H9 (cell line): ENCODE results near the gene MOXD1. TPM values are rescaled to one million over a fixed set of nuclear protein-coding genes. Genes with fewer than 3 reads are reported as not detected.
A peak's percentile ranks its signal among the peaks of the same experiment; 100 is the strongest.

Experiments used
- DNase-seq: peaks from one replicate; pipeline ENCODE4 v3.0.0-alpha.2; 2017
- H2AFZ ChIP-seq: one replicate; pipeline ENCODE4 v1.6.1; 2013; ENCODE audit warnings: mild to moderate bottlenecking, low read length, control low read depth, moderate library complexity
- H2AK5ac ChIP-seq: 2 replicates; pipeline ENCODE4 v1.6.1; 2013; ENCODE audit warnings: low read length, control low read depth, mixed read lengths; ENCODE audit not compliant: insufficient read length
- H2BK120ac ChIP-seq: one replicate; pipeline ENCODE4 v1.6.1; 2013; ENCODE audit warnings: low read depth, mild to moderate bottlenecking, low read length, control low read depth, inconsistent platforms; ENCODE audit not compliant: poor library complexity, severe bottlenecking
- H2BK12ac ChIP-seq: 2 replicates; pipeline ENCODE4 v1.6.1; 2013; ENCODE audit warnings: low read length, control low read depth, mixed read lengths, low read depth; ENCODE audit not compliant: insufficient read length
- H2BK15ac ChIP-seq: 2 replicates; pipeline ENCODE4 v1.6.1; 2013; ENCODE audit warnings: low read depth, low read length, control low read depth
- H2BK20ac ChIP-seq: one replicate; pipeline ENCODE4 v1.6.1; 2013; ENCODE audit warnings: low read depth, mild to moderate bottlenecking, low read length, control low read depth, inconsistent platforms; ENCODE audit not compliant: poor library complexity, severe bottlenecking
- H2BK5ac ChIP-seq: 2 replicates; pipeline ENCODE4 v1.6.1; 2013; ENCODE audit warnings: low read length, control low read depth, mixed read lengths; ENCODE audit not compliant: insufficient read length
- H3K14ac ChIP-seq: 2 replicates; pipeline ENCODE4 v1.6.1; 2013; ENCODE audit warnings: low read length, control low read depth; ENCODE audit not compliant: insufficient read depth
- H3K18ac ChIP-seq: 2 replicates; pipeline ENCODE4 v1.6.1; 2013; ENCODE audit warnings: low read depth, mild to moderate bottlenecking, mixed read lengths, low read length, control low read depth; ENCODE audit not compliant: insufficient read length
- H3K23ac ChIP-seq: 2 replicates; pipeline ENCODE4 v1.6.1; 2013; ENCODE audit warnings: low read length, control low read depth, mixed read lengths, low read depth; ENCODE audit not compliant: insufficient read length
- H3K23me2 ChIP-seq: 2 replicates; pipeline ENCODE4 v1.6.1; 2013; ENCODE audit warnings: low read depth, mild to moderate bottlenecking, mixed read lengths, low read length, control low read depth; ENCODE audit not compliant: insufficient read length, poor library complexity, severe bottlenecking
- H3K27ac ChIP-seq: 2 replicates; pipeline ENCODE4 v1.5.1; 2013; ENCODE audit warnings: low read length, control low read depth, mixed read lengths, low read depth; ENCODE audit not compliant: insufficient read length
- H3K27me3 ChIP-seq: 2 replicates; pipeline ENCODE4 v1.6.1; 2013; ENCODE audit warnings: low read length, control low read depth, inconsistent platforms; ENCODE audit not compliant: insufficient read depth
- H3K4ac ChIP-seq: 2 replicates; pipeline ENCODE4 v1.6.1; 2013; ENCODE audit warnings: low read depth, mild to moderate bottlenecking, control low read depth, inconsistent platforms, low read length, moderate library complexity
- H3K4me1 ChIP-seq: 2 replicates; pipeline ENCODE4 v1.6.1; 2013; ENCODE audit warnings: low read length, control low read depth, inconsistent platforms; ENCODE audit not compliant: insufficient read depth
- H3K4me2 ChIP-seq: 2 replicates; pipeline ENCODE4 v1.6.1; 2013; ENCODE audit warnings: low read length, control low read depth, mixed read lengths; ENCODE audit not compliant: insufficient read length, insufficient read depth
- H3K56ac ChIP-seq: 2 replicates; pipeline ENCODE4 v1.6.1; 2013; ENCODE audit warnings: low read depth, mild to moderate bottlenecking, mixed read lengths, low read length, control low read depth; ENCODE audit not compliant: insufficient read length
- H3K79me1 ChIP-seq: 2 replicates; pipeline ENCODE4 v1.6.1; 2013; ENCODE audit warnings: low read depth, mild to moderate bottlenecking, moderate library complexity, low read length, control low read depth, inconsistent platforms; ENCODE audit not compliant: insufficient read depth, poor library complexity, severe bottlenecking
- H3K79me2 ChIP-seq: 2 replicates; pipeline ENCODE4 v1.6.1; 2013; ENCODE audit warnings: low read length, control low read depth, inconsistent platforms; ENCODE audit not compliant: insufficient read depth
- H3K9ac ChIP-seq: 2 replicates; pipeline ENCODE4 v1.6.1; 2013; ENCODE audit warnings: low read length, control low read depth, mixed read lengths; ENCODE audit not compliant: insufficient read length; ENCODE audit errors: extremely low read depth
- H3K9me3 ChIP-seq: one replicate; pipeline ENCODE4 v1.6.1; 2013; ENCODE audit warnings: low read depth, low read length, inconsistent platforms; ENCODE audit not compliant: control insufficient read depth
- H3T11ph ChIP-seq: one replicate; pipeline ENCODE4 v1.6.1; 2013; ENCODE audit warnings: mild to moderate bottlenecking, low read length, control low read depth, inconsistent platforms
- H4K20me1 ChIP-seq: one replicate; pipeline ENCODE4 v1.6.1; 2013; ENCODE audit not compliant: control insufficient read depth, insufficient read length, insufficient read depth
- H4K5ac ChIP-seq: 2 replicates; pipeline ENCODE4 v1.6.1; 2013; ENCODE audit warnings: low read depth, mild to moderate bottlenecking, mixed read lengths, low read length, control low read depth; ENCODE audit not compliant: insufficient read length
- H4K8ac ChIP-seq: replicated peaks from 2 replicates; pipeline ENCODE4 v1.6.1; 2013; ENCODE audit warnings: low read length, control low read depth, mixed read lengths, low read depth; ENCODE audit not compliant: insufficient read length
- H4K91ac ChIP-seq: 2 replicates; pipeline ENCODE4 v1.6.1; 2013; ENCODE audit warnings: low read depth, mild to moderate bottlenecking, moderate library complexity, mixed read lengths, low read length, control low read depth; ENCODE audit not compliant: insufficient read length
- H3K27ac Mint-ChIP-seq, 3 experiments: 2 replicates in 2 of 3; 3 replicates in 1 of 3; pipeline ENCODE4 v1.8.0; 2020 to 2021; ENCODE audit warnings: mixed read lengths in 3 of 3, mild to moderate bottlenecking in 1 of 3, moderate library complexity in 1 of 3
- H3K27me3 Mint-ChIP-seq: 2 replicates; pipeline ENCODE4 v1.8.0; 2021; ENCODE audit warnings: low read depth, mild to moderate bottlenecking, moderate library complexity, mixed read lengths
- H3K36me3 Mint-ChIP-seq, 3 experiments: 2 replicates in 2 of 3; 3 replicates in 1 of 3; pipeline ENCODE4 v1.8.0; 2020 to 2021; ENCODE audit warnings: low read depth in 3 of 3, mixed read lengths in 3 of 3; ENCODE audit not compliant: insufficient read depth in 1 of 3
- H3K4me1 Mint-ChIP-seq, 2 experiments: 2 replicates each; pipeline ENCODE4 v1.8.0; 2020; ENCODE audit warnings: mixed read lengths in 2 of 2
- H3K4me3 Mint-ChIP-seq, 2 experiments: 2 replicates in 1 of 2; 3 replicates in 1 of 2; pipeline ENCODE4 v1.8.0; 2020 to 2021; ENCODE audit warnings: mild to moderate bottlenecking in 2 of 2, mixed read lengths in 2 of 2, moderate library complexity in 1 of 2
- H3K9me3 Mint-ChIP-seq, 2 experiments: 2 replicates in 1 of 2; 3 replicates in 1 of 2; pipeline ENCODE4 v1.8.0; 2020; ENCODE audit warnings: mild to moderate bottlenecking in 2 of 2, mixed read lengths in 2 of 2, moderate library complexity in 1 of 2
- CTCF ChIP-seq: fragments of 200-600 bp; sonication (generic); conservative IDR thresholded peaks from 3 replicates; pipeline ENCODE4 v1.8.0; 2021; ENCODE audit warnings: antibody characterized with exemption, mild to moderate bottlenecking
- WGBS: extraction: QIAGEN DNeasy Blood & Tissue Kit; methylation state at CpG from one replicate; pipeline ENCODE4 v1.1.7; 2013; ENCODE audit warnings: missing lambda C conversion rate, low lambda C conversion rate, mixed read lengths; ENCODE audit not compliant: insufficient read length; ENCODE audit errors: extremely low coverage; 5-methylcytosine and 5-hydroxymethylcytosine counted together
- total RNA-seq: library from RNA; stranded (reverse); gene quantifications from 2 replicates; pipeline ENCODE4 v1.2.1, GENCODE V29; 2021

The MOXD1 gene
- total RNA-seq, 1 experiment from 2014 or later, result 2.3 TPM

- no peaks in the 10 kb centered on the region for H3K36me3 Mint-ChIP-seq
Observed at GRCh38 chr6:132401618-132402285, 477 bp upstream of the MOXD1 start.

More at GRCh38 chr6:132401618-132402285, 477 bp upstream of the MOXD1 start:
- H2BK120ac ChIP-seq, result no peak overlapping the region
- no peak overlapping the region for H2BK15ac ChIP-seq
- no peak for TF ChIP-seq CTCF
- H3K23me2 ChIP-seq, result peaks cover 12% of the 10 kb centered on the region
- WGBS, result no CpG with 5 or more reads among the region's 35 CpGs
- H2BK20ac ChIP-seq, result no peak overlapping the region
- H3K9me3 ChIP-seq, result no peaks in the 10 kb centered on the region
- no peak overlapping the region for H3K27ac ChIP-seq
- no peak overlapping the region for H3K56ac ChIP-seq
- no peaks in the 10 kb centered on the region; the same call in 1 of the 2 replicates for H3K4me1 ChIP-seq
- H3K14ac ChIP-seq, result peak overlapping the region; percentile 90
- no peaks in the 10 kb centered on the region for H3K9me3 Mint-ChIP-seq
- no peak overlapping the region for H3K27ac Mint-ChIP-seq
- H3K4me3 Mint-ChIP-seq, result peak overlapping the region; percentile 75 to 84
- no peak overlapping the region for H2AK5ac ChIP-seq
- H4K5ac ChIP-seq, result no peak overlapping the region
- H3K4me1 Mint-ChIP-seq, result peaks cover 8 to 20% of the 10 kb centered on the region in 2 experiments; a peak in 2 of 4 replicates
- peaks cover 21% of the 10 kb centered on the region for H3K27me3 ChIP-seq
- peak overlapping the region; percentile 86 for H3K18ac ChIP-seq
- H3T11ph ChIP-seq, result no peak overlapping the region
- H3K27me3 Mint-ChIP-seq, result peaks cover 72% of the 10 kb centered on the region
- H2BK5ac ChIP-seq, result no peak overlapping the region
- H3K9ac ChIP-seq, result peak overlapping the region; percentile 4
- no peaks in the 10 kb centered on the region for H3K79me2 ChIP-seq
- H2BK12ac ChIP-seq, result no peak overlapping the region
- no peak overlapping the region for H3K23ac ChIP-seq
- H4K20me1 ChIP-seq, result no peaks in the 10 kb centered on the region
- H4K8ac ChIP-seq, result no peak overlapping the region
- H3K4me2 ChIP-seq, result peak overlapping the region; percentile 98
- H2AFZ ChIP-seq, result peak overlapping the region; percentile 63
- no peak overlapping the region for H3K4ac ChIP-seq
- no peaks in the 10 kb centered on the region for H3K79me1 ChIP-seq
- DNase-seq, result peak; percentile 31
- no peak overlapping the region for H4K91ac ChIP-seq
